Breast epithelium (tissue), 3 donors: Measurements from ENCODE around the gene RAP1GAP2.

Source experiments
- CTCF ChIP-seq, 3 donors: fragments of 450-650 bp; IDR thresholded peaks; one replicate each; pipeline ENCODE4 v1.5.1; 2016 to 2017; ENCODE audit warnings: antibody characterized with exemption in 3 of 3, mild to moderate bottlenecking in 3 of 3, moderate library complexity in 3 of 3
- POLR2A ChIP-seq: fragments of 450-650 bp; IDR thresholded peaks from one replicate; pipeline ENCODE4 v1.6.1; 2016; ENCODE audit warnings: antibody characterized with exemption, mild to moderate bottlenecking, moderate library complexity
- POLR2AphosphoS5 ChIP-seq, 3 donors: sonication (generic); formaldehyde crosslinking; IDR thresholded peaks; one replicate each; pipeline ENCODE4 v1.6.1; 2017; ENCODE audit warnings: antibody characterized with exemption in 3 of 3

GRCh38 chr17:2847381-2848333, 51.4 kb downstream of the RAP1GAP2 start:
- TF ChIP-seq POLR2A, result no peak
- no peak for TF ChIP-seq POLR2AphosphoS5 (IDR thresholded peaks at IDR 0.05)
- TF ChIP-seq CTCF (IDR thresholded peaks at IDR 0.05), result no peak
